ENCODE measurements around the gene ZFP90.

GRCh38 chr16:68506331-68507053 lies 32.6 kb upstream of the ZFP90 start:
- TF ChIP-seq POLR2A (IDR thresholded peaks at IDR 0.05), result no peak
- TF ChIP-seq CTCF (IDR thresholded peaks at IDR 0.05), result no peak

Data from testis (tissue), 2 donors.